Activated CD8-positive, alpha-beta memory T cell treated with anti-CD3 and anti-CD28 coated beads, Interleukin-2, amount 50 U/mL, for 24 hours (primary cell): Measurements from ENCODE around the gene GGA2.
"Not testable (repeated sequence)": the region's sequence is repeated elsewhere in the genome, so short reads cannot be mapped to it uniquely, and the experiment has no call there.

Source experiments
- DNase-seq: peaks from one replicate; pipeline ENCODE4 v3.0.0-alpha.2; 2020; ENCODE audit errors: extremely low read depth

The GGA2 gene

GRCh38 chr16:23504453-23505179, 5.7 kb downstream of the GGA2 start:
- DNase-seq, result peak; percentile 70

GRCh38 chr16:23504076-23504452, 6.2 kb downstream of the GGA2 start:
- DNase-seq, result no peak

- DNase-seq, result no peak
Measured at GRCh38 chr16:23502466-23502865, 7.8 kb downstream of the GGA2 start.

GRCh38 chr16:23501291-23501690, 9.0 kb downstream of the GGA2 start:
- no peak for DNase-seq

GRCh38 chr16:23500862-23501225, 9.4 kb downstream of the GGA2 start:
- no peak for DNase-seq

- DNase-seq, result no peak
Measured at GRCh38 chr16:23500212-23500861, 10.0 kb downstream of the GGA2 start.

- no peak for DNase-seq
Measured at GRCh38 chr16:23499801-23500200, 10.5 kb downstream of the GGA2 start.

GRCh38 chr16:23498863-23499262, 11.4 kb downstream of the GGA2 start:
- no peak for DNase-seq

- DNase-seq, result no peak
Measured at GRCh38 chr16:23497543-23497868, 12.8 kb downstream of the GGA2 start.

GRCh38 chr16:23496821-23497542, 13.3 kb downstream of the GGA2 start:
- DNase-seq, result no peak

GRCh38 chr16:23495671-23496070, 14.6 kb downstream of the GGA2 start:
- DNase-seq, result no peak

- DNase-seq, result no peak
Measured at GRCh38 chr16:23494188-23494587, 16.1 kb downstream of the GGA2 start.

GRCh38 chr16:23491490-23492391, 18.6 kb downstream of the GGA2 start:
- no peak for DNase-seq

GRCh38 chr16:23486480-23486879, 23.8 kb downstream of the GGA2 start:
- DNase-seq, result no peak

GRCh38 chr16:23485841-23486240, 24.5 kb downstream of the GGA2 start:
- DNase-seq, result no peak

- no peak for DNase-seq
Measured at GRCh38 chr16:23485257-23485614, 25.1 kb downstream of the GGA2 start.

GRCh38 chr16:23484510-23485256, 25.6 kb downstream of the GGA2 start:
- no peak for DNase-seq

GRCh38 chr16:23483492-23483891, 26.8 kb downstream of the GGA2 start:
- not testable (repeated sequence) for DNase-seq

- DNase-seq, result no peak
Measured at GRCh38 chr16:23482778-23483177, 27.5 kb downstream of the GGA2 start.

- DNase-seq, result no peak
Measured at GRCh38 chr16:23480257-23480656, 30.0 kb downstream of the GGA2 start.

GRCh38 chr16:23479138-23479537, 31.2 kb downstream of the GGA2 start:
- no peak for DNase-seq
